ENCODE measurements around the gene STARD7.

The STARD7 gene

GRCh38 chr2:96236882-96237281 is 28.3 kb upstream of the STARD7 start (continued):
- TF ChIP-seq TSHZ2 (CRISPR knock-in tag; IDR thresholded peaks at IDR 0.05) (no peak), CSDC2 (CRISPR knock-in tag; IDR thresholded peaks at IDR 0.05) (no peak), ESRRG (CRISPR knock-in tag; IDR thresholded peaks at IDR 0.05) (no peak), ZNF70 (CRISPR knock-in tag; IDR thresholded peaks at IDR 0.05) (no peak)

DNA sequence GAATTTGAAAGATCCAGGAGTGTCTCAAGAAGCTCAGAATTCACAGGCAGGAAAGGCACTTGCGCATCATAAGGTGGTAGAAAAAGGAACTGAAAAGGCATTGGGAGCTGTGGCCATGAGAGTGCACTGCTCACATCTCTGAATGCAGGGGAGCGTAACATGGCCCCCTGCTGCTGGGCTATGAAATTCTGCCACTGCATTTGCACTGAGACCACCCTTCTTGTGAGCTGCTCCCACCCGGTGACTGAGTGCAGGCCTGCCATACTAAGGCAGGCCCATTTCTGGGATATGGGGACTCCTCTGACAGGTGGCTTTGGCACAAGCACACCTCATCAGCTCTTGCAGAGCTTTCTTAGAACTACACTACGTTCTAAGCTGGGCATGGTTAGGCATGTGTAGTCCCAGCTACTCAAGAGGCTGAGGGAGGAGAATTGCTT is 25.3 kb upstream of the STARD7 start:
- TF ChIP-seq ZFP30 (CRISPR knock-in tag; IDR thresholded peaks at IDR 0.05) (no peak), TOX (CRISPR knock-in tag; IDR thresholded peaks at IDR 0.05; ENCODE audit: borderline replicate concordance) (no peak), PPARA (CRISPR knock-in tag; IDR thresholded peaks at IDR 0.05; ENCODE audit: borderline replicate concordance) (no peak), ZFP3 (CRISPR knock-in tag; IDR thresholded peaks at IDR 0.05) (no peak), ISL1 (CRISPR knock-in tag; IDR thresholded peaks at IDR 0.05) (no peak), TCF4 (CRISPR knock-in tag; IDR thresholded peaks at IDR 0.05; ENCODE audit: borderline replicate concordance) (no peak), CSRNP3 (CRISPR knock-in tag; IDR thresholded peaks at IDR 0.05) (no peak), OSR1 (CRISPR knock-in tag; IDR thresholded peaks at IDR 0.05) (no peak), GLIS3 (CRISPR knock-in tag; IDR thresholded peaks at IDR 0.05) (no peak), TSHZ2 (CRISPR knock-in tag; IDR thresholded peaks at IDR 0.05) (no peak), ZNF565 (CRISPR knock-in tag; conservative IDR thresholded peaks at IDR 0.05; ENCODE audit: low read depth) (no peak), ZNF8 (CRISPR knock-in tag; IDR thresholded peaks at IDR 0.05) (no peak), ESRRG (CRISPR knock-in tag; IDR thresholded peaks at IDR 0.05) (no peak), RARB (CRISPR knock-in tag; IDR thresholded peaks at IDR 0.05) (no peak), ZC3H10 (CRISPR knock-in tag; IDR thresholded peaks at IDR 0.05) (no peak), BACH2 (CRISPR knock-in tag; IDR thresholded peaks at IDR 0.05; ENCODE audit: borderline replicate concordance) (no peak), CSDC2 (CRISPR knock-in tag; IDR thresholded peaks at IDR 0.05) (no peak)
- TF ChIP-seq, protein P1, sequence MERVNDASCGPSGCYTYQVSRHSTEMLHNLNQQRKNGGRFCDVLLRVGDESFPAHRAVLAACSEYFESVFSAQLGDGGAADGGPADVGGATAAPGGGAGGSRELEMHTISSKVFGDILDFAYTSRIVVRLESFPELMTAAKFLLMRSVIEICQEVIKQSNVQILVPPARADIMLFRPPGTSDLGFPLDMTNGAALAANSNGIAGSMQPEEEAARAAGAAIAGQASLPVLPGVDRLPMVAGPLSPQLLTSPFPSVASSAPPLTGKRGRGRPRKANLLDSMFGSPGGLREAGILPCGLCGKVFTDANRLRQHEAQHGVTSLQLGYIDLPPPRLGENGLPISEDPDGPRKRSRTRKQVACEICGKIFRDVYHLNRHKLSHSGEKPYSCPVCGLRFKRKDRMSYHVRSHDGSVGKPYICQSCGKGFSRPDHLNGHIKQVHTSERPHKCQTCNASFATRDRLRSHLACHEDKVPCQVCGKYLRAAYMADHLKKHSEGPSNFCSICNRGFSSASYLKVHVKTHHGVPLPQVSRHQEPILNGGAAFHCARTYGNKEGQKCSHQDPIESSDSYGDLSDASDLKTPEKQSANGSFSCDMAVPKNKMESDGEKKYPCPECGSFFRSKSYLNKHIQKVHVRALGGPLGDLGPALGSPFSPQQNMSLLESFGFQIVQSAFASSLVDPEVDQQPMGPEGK (CRISPR knock-in tag; IDR thresholded peaks at IDR 0.05; ENCODE audit: borderline replicate concordance) = no peak
- TF ChIP-seq, protein P2, sequence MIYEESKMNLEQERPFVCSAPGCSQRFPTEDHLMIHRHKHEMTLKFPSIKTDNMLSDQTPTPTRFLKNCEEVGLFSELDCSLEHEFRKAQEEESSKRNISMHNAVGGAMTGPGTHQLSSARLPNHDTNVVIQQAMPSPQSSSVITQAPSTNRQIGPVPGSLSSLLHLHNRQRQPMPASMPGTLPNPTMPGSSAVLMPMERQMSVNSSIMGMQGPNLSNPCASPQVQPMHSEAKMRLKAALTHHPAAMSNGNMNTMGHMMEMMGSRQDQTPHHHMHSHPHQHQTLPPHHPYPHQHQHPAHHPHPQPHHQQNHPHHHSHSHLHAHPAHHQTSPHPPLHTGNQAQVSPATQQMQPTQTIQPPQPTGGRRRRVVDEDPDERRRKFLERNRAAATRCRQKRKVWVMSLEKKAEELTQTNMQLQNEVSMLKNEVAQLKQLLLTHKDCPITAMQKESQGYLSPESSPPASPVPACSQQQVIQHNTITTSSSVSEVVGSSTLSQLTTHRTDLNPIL (CRISPR knock-in tag; IDR thresholded peaks at IDR 0.05; ENCODE audit: low read depth) = no peak
- ATAC-seq = no peak

- ATAC-seq = no peak
- TF ChIP-seq ISL1 (CRISPR knock-in tag; IDR thresholded peaks at IDR 0.05) (no peak), CSRNP3 (CRISPR knock-in tag; IDR thresholded peaks at IDR 0.05) (no peak)
Measured at GRCh38 chr2:96233436-96233835, 24.8 kb upstream of the STARD7 start.
